IPS DF 4.7 (cell line): ENCODE data around the gene ZC3H13.
A peak's percentile ranks its signal among the peaks of the same experiment; 100 is the strongest.

Experiments used
- DNase-seq: peaks from one replicate; pipeline ENCODE4 v3.0.0-alpha.2; 2013; ENCODE audit warnings: low spot score; ENCODE audit errors: extremely low read depth

The ZC3H13 gene

GRCh38 chr13:46052319-46053161, at the start of gene ZC3H13:
Gene ZC3H13 (minus strand): TSS chr13:46052746. CDS start chr13:46045507, 7,239 bp downstream.
- peak; percentile 86 for DNase-seq

GRCh38 chr13:46102255-46102605, 49.7 kb upstream of the ZC3H13 start:
- no peak for DNase-seq

GRCh38 chr13:46101484-46102254, 49.1 kb upstream of the ZC3H13 start:
- no peak for DNase-seq

GRCh38 chr13:46101002-46101401, 48.5 kb upstream of the ZC3H13 start:
- DNase-seq, result no peak

- no peak for DNase-seq
Measured at GRCh38 chr13:46100191-46100815, 47.8 kb upstream of the ZC3H13 start.

GRCh38 chr13:46097663-46098062, 45.1 kb upstream of the ZC3H13 start:
- no peak for DNase-seq

- DNase-seq, result no peak
Measured at GRCh38 chr13:46097015-46097414, 44.5 kb upstream of the ZC3H13 start.

GRCh38 chr13:46094478-46094877, 41.9 kb upstream of the ZC3H13 start:
- no peak for DNase-seq

GRCh38 chr13:46088821-46089562, 36.4 kb upstream of the ZC3H13 start:
- no peak for DNase-seq

- no peak for DNase-seq
Measured at GRCh38 chr13:46087481-46087880, 34.9 kb upstream of the ZC3H13 start.

- no peak for DNase-seq
Measured at GRCh38 chr13:46086985-46087384, 34.4 kb upstream of the ZC3H13 start.

- DNase-seq, result no peak
Measured at GRCh38 chr13:46086421-46086922, 33.9 kb upstream of the ZC3H13 start.

- no peak for DNase-seq
Measured at GRCh38 chr13:46085737-46086136, 33.2 kb upstream of the ZC3H13 start.

- no peak for DNase-seq
Measured at GRCh38 chr13:46082324-46082723, 29.8 kb upstream of the ZC3H13 start.

- no peak for DNase-seq
Measured at GRCh38 chr13:46079770-46080169, 27.2 kb upstream of the ZC3H13 start.

- no peak for DNase-seq
Measured at GRCh38 chr13:46077265-46077664, 24.7 kb upstream of the ZC3H13 start.

- DNase-seq, result no peak
Measured at GRCh38 chr13:46076827-46077226, 24.3 kb upstream of the ZC3H13 start.

GRCh38 chr13:46075811-46076210, 23.3 kb upstream of the ZC3H13 start:
- no peak for DNase-seq

GRCh38 chr13:46071590-46072249, 19.2 kb upstream of the ZC3H13 start:
- DNase-seq, result no peak

GRCh38 chr13:46063292-46063691, 10.7 kb upstream of the ZC3H13 start:
- DNase-seq, result no peak

GRCh38 chr13:46062185-46062584, 9.6 kb upstream of the ZC3H13 start:
- DNase-seq, result no peak
